ENCODE measurements around the gene SVBP.

DNA sequence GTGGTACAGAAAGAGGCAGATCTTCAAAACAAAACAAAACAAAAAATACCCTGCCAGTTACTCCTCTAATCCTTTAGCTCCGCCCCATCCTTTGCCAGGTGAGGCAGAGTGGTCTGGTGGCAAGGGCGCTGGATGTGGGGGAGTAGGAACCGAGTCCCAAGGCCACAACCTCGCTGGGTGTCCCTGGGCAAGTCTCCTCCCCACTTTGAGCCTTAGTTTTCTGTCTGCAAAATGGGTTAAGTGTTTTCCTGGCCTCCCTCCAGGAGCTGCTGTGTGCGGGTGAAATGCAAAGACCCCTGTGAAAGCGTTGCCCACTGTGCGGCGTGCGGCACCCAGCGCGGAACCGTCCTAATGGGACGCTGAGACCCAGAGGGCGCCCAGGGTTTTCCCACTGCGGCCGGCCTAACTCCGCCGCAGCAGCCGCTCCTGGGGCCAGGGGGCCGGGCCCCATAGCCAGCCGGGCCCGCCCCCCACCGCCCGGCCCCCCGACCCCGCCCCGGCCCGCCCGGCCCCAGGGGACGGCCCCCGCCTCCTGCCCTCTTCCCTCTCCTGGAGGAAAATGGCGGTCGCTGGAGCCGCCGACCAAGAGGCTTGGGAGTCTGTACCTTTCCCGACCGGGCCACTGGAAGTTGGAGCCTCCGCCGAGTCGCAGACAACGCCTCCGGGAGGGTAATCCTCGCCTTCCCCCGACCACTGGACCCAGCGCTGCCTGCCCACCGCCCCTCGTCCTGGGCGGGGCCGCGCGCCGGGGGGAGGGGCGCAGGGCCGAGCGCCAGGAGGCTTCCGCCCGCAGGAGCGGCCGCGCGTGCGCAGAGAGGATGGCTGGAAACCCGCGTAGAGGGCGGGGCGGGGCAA, at the start of gene SVBP, which contains the start of gene ERMAP:
- TF ChIP-seq, protein P1, sequence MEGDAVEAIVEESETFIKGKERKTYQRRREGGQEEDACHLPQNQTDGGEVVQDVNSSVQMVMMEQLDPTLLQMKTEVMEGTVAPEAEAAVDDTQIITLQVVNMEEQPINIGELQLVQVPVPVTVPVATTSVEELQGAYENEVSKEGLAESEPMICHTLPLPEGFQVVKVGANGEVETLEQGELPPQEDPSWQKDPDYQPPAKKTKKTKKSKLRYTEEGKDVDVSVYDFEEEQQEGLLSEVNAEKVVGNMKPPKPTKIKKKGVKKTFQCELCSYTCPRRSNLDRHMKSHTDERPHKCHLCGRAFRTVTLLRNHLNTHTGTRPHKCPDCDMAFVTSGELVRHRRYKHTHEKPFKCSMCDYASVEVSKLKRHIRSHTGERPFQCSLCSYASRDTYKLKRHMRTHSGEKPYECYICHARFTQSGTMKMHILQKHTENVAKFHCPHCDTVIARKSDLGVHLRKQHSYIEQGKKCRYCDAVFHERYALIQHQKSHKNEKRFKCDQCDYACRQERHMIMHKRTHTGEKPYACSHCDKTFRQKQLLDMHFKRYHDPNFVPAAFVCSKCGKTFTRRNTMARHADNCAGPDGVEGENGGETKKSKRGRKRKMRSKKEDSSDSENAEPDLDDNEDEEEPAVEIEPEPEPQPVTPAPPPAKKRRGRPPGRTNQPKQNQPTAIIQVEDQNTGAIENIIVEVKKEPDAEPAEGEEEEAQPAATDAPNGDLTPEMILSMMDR (IDR thresholded peaks at IDR 0.05), result peak in 1 of 5 experiments; percentile 27
- TF ChIP-seq POLR2A (IDR thresholded peaks at IDR 0.05) (peak in 1 of 2 donors; percentile 41), EP300 (IDR thresholded peaks at IDR 0.05) (peak; percentile 12 to 79)
